H1 (cell line): ENCODE data around the gene MYO3A. TPM values are rescaled to one million over a fixed set of nuclear protein-coding genes. Genes with fewer than 3 reads are reported as not detected.

ENCODE experiments used
- BCL11A ChIP-seq, 2 experiments: IDR thresholded peaks; one replicate each; pipeline ENCODE4 v1.6.1; 2011; ENCODE audit warnings: low read depth in 2 of 2, low read length in 2 of 2, mild to moderate bottlenecking in 2 of 2
- CEBPB ChIP-seq: IDR thresholded peaks from 2 replicates; pipeline ENCODE4 v1.6.1; 2012; ENCODE audit warnings: low read depth, low read length
- JUN ChIP-seq: IDR thresholded peaks from 2 replicates; pipeline ENCODE4 v1.6.1; 2011; ENCODE audit warnings: low read depth, mild to moderate bottlenecking, improper control_type of control experiment, low read length
- polyA plus RNA-seq, 7 experiments: library from polyadenylated mRNA; depleted of rRNA in 3 of 7; stranded (reverse) in 5 of 7; unstranded in 2 of 7; fragments of >200 nt in 5 of 7; fragments of 200-250 nt in 2 of 7; gene quantifications; 1 replicate in 5 of 7; 2 replicates in 1 of 7; 4 replicates in 1 of 7; pipeline versions ENCODE4 v1.2.1 to v1.2.3, GENCODE V29; 2011 to 2013; ENCODE audit warnings: missing spikeins in 2 of 7, mixed read lengths in 2 of 7
- total RNA-seq: library from RNA; stranded (reverse); fragmentation: NEBNext Ultra II Directional; extraction: Animal tissue kit (Norgen Biotek cat#: 25700); gene quantifications from 2 replicates; pipeline ENCODE4 v1.2.1, GENCODE V29; 2021
- TF ChIP-seq, protein P1 (sequence below): fragments of 300-600 bp; sonication (generic); IDR thresholded peaks from 2 replicates; pipeline ENCODE4 v1.7.1; 2012; ENCODE audit warnings: low read length, moderate library complexity, mild to moderate bottlenecking, inconsistent platforms; ENCODE audit not compliant: insufficient replicate concordance

MYO3A gene
- total and polyA plus RNA-seq, 2 of the 8 experiments (the other 6 are each of a cell fraction or from before 2014, with no cell fraction given) = 3.9 to 5.3 TPM

DNA sequence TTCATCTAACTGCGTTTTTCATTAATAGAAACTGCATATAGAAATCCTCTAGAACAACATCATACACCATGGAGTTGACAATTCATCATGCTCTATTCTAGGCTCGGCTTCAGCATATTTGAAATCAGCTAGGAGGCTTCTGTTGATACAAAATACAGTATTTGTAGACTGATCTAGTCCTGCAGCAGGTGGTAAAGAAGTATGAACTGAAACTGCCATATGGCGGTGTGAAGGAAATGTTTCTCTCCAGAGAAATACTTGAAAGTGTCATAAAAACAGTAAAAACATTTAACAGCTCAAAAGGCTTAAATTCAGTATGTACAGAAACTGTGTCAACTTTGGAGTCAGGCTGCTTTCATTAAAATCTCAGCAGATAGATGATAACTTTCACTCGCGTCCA lies 32.0 kb upstream of the MYO3A start (continued):
- TF ChIP-seq, protein P1, sequence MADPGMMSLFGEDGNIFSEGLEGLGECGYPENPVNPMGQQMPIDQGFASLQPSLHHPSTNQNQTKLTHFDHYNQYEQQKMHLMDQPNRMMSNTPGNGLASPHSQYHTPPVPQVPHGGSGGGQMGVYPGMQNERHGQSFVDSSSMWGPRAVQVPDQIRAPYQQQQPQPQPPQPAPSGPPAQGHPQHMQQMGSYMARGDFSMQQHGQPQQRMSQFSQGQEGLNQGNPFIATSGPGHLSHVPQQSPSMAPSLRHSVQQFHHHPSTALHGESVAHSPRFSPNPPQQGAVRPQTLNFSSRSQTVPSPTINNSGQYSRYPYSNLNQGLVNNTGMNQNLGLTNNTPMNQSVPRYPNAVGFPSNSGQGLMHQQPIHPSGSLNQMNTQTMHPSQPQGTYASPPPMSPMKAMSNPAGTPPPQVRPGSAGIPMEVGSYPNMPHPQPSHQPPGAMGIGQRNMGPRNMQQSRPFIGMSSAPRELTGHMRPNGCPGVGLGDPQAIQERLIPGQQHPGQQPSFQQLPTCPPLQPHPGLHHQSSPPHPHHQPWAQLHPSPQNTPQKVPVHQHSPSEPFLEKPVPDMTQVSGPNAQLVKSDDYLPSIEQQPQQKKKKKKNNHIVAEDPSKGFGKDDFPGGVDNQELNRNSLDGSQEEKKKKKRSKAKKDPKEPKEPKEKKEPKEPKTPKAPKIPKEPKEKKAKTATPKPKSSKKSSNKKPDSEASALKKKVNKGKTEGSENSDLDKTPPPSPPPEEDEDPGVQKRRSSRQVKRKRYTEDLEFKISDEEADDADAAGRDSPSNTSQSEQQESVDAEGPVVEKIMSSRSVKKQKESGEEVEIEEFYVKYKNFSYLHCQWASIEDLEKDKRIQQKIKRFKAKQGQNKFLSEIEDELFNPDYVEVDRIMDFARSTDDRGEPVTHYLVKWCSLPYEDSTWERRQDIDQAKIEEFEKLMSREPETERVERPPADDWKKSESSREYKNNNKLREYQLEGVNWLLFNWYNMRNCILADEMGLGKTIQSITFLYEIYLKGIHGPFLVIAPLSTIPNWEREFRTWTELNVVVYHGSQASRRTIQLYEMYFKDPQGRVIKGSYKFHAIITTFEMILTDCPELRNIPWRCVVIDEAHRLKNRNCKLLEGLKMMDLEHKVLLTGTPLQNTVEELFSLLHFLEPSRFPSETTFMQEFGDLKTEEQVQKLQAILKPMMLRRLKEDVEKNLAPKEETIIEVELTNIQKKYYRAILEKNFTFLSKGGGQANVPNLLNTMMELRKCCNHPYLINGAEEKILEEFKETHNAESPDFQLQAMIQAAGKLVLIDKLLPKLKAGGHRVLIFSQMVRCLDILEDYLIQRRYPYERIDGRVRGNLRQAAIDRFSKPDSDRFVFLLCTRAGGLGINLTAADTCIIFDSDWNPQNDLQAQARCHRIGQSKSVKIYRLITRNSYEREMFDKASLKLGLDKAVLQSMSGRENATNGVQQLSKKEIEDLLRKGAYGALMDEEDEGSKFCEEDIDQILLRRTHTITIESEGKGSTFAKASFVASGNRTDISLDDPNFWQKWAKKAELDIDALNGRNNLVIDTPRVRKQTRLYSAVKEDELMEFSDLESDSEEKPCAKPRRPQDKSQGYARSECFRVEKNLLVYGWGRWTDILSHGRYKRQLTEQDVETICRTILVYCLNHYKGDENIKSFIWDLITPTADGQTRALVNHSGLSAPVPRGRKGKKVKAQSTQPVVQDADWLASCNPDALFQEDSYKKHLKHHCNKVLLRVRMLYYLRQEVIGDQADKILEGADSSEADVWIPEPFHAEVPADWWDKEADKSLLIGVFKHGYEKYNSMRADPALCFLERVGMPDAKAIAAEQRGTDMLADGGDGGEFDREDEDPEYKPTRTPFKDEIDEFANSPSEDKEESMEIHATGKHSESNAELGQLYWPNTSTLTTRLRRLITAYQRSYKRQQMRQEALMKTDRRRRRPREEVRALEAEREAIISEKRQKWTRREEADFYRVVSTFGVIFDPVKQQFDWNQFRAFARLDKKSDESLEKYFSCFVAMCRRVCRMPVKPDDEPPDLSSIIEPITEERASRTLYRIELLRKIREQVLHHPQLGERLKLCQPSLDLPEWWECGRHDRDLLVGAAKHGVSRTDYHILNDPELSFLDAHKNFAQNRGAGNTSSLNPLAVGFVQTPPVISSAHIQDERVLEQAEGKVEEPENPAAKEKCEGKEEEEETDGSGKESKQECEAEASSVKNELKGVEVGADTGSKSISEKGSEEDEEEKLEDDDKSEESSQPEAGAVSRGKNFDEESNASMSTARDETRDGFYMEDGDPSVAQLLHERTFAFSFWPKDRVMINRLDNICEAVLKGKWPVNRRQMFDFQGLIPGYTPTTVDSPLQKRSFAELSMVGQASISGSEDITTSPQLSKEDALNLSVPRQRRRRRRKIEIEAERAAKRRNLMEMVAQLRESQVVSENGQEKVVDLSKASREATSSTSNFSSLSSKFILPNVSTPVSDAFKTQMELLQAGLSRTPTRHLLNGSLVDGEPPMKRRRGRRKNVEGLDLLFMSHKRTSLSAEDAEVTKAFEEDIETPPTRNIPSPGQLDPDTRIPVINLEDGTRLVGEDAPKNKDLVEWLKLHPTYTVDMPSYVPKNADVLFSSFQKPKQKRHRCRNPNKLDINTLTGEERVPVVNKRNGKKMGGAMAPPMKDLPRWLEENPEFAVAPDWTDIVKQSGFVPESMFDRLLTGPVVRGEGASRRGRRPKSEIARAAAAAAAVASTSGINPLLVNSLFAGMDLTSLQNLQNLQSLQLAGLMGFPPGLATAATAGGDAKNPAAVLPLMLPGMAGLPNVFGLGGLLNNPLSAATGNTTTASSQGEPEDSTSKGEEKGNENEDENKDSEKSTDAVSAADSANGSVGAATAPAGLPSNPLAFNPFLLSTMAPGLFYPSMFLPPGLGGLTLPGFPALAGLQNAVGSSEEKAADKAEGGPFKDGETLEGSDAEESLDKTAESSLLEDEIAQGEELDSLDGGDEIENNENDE = no peak
- TF ChIP-seq BCL11A (IDR thresholded peaks at IDR 0.05; ENCODE audit: low read depth in 2 of 2, low read length in 2 of 2) (no peak), CEBPB (no peak), JUN (no peak)
